GM18505 (cell line): ENCODE results near the gene INTS6L.
"Not testable (repeated sequence)": the region's sequence is repeated elsewhere in the genome, so short reads cannot be mapped to it uniquely, and the experiment has no call there.

ENCODE experiments used
- ATAC-seq: cut with Tn5 transposase; IDR thresholded peaks from one replicate; pipeline ENCODE4 v1.9.1; 2021; ENCODE audit not compliant: unreplicated experiment
- POLR2A ChIP-seq: IDR thresholded peaks from 4 replicates; pipeline ENCODE4 v1.6.1; 2011; ENCODE audit warnings: borderline replicate concordance; ENCODE audit not compliant: insufficient read depth, insufficient read length; ENCODE audit errors: extremely low read depth

The INTS6L gene

DNA sequence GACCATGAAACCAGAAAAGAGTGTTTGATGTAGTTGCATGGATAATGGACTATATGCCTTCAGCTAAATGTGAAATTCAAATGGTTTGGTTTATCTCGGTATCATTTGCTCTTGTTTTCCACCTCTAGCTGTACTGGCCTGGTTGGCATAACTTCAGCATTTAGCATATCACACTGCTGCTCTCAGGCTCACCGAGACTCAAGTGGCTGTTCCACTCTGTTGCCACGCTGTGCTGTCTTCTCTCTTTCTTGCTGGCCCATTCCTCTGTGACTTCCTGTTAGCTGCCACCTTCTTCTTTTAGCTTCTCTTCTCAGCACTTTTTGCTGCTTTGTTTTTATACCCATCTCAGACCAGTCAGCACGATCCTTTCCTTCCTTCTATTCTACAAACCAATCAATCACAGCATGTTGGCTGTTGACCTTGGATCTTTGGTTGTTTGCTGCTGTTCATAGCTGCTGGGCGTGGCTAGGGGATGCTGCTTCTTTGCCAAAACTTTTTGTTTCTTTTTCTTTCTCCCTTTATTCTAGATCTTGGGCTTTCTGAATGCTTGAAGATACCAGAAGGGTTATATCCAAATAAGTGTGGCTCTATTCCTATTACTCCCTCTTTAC is 24.0 kb downstream of the INTS6L start:
- no peak for TF ChIP-seq POLR2A
- ATAC-seq, result peak; percentile 58

DNA sequence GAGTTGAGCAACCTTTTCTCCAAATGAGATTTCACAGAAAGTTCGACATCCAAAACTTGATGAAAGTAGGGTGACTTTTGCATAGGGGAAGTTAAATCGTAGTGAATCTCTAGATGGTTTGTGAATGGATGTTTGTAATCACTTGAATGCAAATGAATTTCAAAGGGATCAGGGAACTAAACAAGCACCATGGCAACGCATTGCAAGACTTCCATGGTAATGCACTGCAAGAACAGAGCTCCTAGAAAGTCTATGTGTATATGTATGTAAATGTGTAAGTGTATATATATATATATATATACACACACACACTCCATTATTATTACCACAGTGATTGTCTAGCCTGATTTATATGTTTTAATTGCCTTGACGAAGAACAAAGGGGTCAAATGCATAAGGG is 27.3 kb downstream of the INTS6L start:
- no peak for TF ChIP-seq POLR2A
- ATAC-seq, result no peak

DNA sequence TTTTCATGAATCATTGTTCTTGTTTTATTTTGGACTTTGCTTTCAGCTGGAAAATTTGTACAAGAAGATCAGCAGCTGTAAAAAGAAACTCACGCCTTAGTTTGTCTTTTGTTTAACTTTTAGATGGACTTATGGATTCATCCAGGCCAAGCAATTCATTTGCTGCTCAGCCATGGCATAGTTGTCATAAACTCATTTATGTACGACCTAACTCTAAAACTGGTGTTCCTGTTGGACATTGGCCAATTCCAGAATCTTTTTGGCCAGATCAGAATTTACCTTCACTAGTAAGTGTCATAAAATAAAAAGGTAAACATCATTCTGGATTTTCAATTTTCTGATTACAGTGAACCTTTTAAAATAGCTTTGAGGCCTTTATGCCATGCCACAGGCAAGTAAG is 29.1 kb downstream of the INTS6L start:
- no peak for TF ChIP-seq POLR2A
- no peak for ATAC-seq

DNA sequence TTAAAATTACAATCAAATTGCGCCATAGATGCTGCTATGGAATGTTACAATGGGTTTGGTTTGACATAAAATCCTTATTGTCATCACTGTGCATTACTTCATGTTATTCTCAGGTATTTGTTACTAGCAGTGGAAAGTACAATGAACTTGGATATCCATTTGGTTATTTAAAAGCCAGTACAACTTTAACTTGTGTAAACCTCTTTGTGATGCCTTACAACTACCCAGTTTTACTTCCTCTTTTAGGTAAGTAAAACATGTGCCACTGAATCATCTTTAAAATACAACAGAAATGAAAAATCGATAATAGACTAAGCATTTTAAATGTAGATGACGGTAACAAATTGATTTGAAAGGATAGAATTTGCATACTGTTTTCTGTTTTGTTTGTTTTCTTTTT is 35.6 kb downstream of the INTS6L start:
- no peak for TF ChIP-seq POLR2A
- peak; percentile 71 for ATAC-seq

DNA sequence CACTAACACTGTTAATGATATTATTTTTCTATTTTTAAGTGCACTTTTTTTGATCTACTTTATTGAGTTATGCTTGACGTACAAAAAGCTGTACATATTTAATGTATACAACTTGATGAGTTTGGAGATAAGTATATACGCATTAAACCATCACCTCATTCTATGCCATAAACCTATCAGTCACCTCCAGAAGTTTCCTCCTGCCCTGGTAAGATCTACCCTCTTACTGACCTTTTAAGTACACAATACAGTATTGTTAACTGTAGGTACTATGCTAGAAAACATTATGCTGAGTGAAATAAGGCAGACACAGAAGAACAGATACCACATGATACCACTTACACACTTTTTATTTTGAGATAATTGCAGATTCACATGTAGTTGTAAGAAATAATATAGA is 36.9 kb downstream of the INTS6L start:
- no peak for TF ChIP-seq POLR2A
- no peak for ATAC-seq

DNA sequence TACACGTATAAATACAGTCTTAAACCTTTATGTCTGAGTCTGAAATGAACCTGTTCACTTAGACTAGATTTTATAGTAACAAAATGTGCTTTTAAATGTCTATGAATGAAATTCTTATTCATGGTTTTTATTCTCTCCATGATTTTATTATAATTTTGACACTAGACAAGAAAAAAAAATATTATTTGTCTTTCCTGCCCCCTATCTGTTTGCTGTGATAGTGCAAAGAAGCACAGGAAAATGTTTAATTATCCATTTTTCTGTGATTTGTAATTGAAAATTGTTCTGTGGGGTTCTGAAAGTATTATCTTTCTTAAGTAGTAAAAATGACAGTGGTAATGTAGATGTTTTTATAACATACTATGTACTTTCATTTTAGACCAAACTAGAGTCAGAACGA is 52.0 kb downstream of the INTS6L start:
- no peak for TF ChIP-seq POLR2A
- ATAC-seq, result no peak

DNA sequence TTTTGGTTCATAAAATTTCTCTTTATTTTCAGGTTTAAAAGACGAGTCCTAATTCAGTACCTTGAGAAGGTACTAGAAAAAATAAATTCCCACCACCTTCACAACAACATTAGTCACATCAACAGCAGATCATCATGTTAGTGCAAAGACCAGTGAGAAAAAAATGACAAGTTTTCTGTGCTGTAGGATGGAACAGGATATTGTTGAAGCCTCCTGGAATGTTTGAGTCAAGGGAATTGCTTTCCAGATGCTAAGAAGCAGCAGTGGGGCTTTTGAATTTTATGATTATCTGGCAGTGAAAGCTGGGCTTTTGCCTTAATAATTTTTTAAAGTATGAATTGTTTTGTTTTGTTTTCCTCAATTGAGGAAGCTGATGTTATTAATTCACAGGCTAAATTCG is 61.0 kb downstream of the INTS6L start:
- TF ChIP-seq POLR2A, result no peak
- no peak for ATAC-seq

DNA sequence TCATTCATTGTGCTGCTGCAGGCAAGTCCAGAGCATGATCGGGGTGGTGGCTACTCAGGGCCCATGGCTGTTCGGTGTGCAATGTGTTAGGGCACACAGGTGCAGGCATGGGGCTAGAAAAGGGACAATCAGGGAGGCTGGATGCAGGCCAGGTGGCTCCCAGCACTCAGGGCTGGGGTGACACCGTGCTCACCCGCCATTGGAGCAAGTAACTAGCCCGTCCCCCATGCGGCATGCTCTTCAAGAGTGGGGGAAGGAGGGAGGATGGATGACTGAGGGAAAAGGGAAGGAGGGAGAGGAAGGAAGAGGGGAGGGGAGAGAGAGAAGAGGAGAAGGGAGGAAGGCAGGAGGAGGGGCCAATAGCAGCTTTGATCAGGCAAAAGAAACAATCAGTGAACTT is 64.7 kb downstream of the INTS6L start:
- TF ChIP-seq POLR2A, result no peak
- no peak for ATAC-seq

DNA sequence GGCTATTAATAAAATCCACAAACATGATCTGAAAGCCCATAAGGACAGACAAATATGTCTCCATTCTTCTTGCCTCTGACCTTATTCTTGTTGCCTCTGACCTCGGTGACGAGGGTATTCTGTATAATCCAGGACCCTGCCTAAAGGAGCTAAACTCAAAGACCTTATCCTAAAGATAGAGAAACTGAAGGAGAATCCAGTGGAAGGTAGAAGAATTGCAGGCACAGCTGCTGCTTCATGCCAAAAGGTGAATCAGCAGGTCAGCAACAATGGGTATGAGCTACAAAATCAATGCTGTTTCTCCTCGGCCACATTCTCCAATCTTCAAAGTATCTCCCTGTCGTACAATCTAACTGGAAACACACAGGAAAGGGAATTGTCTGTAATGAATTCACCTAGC is 71.4 kb downstream of the INTS6L start:
- ATAC-seq, result no peak
- TF ChIP-seq POLR2A, result no peak

DNA sequence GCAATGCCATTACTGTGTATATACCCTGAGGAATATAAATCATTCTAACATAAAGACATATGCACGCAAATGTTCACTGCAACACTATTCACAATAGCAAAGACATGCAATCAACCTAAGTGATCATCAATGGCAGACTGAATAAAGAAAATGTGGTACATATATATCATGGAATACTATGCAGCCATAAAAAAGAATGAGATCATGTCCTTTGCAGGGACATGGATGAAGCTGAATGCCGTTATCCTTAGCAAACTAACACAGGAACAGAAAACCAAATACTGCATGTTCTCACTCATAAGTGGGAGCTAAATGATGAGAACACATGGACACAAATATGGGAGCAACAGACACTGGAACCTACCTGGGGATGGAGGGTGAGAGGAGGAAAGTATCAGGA is 73.6 kb downstream of the INTS6L start:
- ATAC-seq, result not testable (repeated sequence)

DNA sequence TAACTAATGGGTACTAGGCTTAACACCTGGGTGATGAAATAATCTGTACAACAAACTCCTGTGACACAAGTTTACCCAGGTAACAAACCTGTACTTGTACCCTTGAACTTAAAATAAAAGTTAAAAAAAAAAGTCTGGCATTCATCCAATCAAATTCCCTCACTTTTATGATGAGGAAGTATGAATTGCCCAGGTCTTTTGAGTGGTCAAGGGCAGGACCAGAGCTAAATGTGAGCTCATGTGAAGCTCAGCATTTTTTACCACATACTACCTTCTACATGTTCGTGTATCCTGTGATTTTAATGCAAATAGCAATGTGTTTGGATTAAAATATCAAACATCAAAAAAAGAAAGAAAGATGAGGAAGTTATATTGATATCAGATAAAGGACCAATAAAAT is 74.0 kb downstream of the INTS6L start:
- not testable (repeated sequence) for ATAC-seq

DNA sequence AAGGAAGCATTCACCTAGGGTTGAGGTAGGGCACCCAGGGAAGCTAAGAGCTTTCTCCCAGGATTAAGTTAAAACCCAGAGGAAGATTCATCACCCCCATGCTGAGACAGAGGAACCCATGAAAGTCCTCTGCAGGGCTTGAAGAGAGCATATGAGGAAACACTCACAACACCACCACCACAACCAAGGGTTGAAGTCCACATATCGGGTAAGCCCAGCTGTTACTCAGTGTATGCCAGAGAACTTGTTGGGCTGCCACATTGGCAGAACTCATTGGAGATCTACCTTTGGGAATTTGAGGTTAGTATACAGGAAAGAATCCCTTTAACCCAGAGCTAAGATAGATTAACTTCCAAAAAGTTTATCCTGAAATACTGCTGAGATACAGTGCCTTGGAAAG is 75.1 kb downstream of the INTS6L start:
- ATAC-seq, result no peak
- no peak for TF ChIP-seq POLR2A

DNA sequence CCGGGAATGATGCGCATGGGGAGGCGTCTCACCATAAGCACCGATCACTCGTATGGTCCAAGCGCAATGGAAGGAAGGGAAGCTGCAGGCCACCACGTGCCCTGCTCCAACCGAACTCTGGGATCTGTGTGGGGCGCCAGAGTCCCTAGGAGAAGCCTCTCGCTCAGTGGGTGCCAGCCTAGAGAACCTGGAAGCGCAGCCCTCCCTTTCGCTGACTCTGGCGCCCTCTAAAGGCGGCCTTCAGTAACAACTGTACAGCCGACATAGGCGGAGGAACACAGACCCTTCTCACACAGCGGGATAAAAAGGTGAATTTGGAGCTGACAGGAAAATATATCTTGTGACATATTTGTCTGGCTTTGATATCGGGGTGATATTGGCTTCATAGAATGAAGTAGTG is 76.0 kb downstream of the INTS6L start:
- TF ChIP-seq POLR2A, result no peak
- no peak for ATAC-seq

DNA sequence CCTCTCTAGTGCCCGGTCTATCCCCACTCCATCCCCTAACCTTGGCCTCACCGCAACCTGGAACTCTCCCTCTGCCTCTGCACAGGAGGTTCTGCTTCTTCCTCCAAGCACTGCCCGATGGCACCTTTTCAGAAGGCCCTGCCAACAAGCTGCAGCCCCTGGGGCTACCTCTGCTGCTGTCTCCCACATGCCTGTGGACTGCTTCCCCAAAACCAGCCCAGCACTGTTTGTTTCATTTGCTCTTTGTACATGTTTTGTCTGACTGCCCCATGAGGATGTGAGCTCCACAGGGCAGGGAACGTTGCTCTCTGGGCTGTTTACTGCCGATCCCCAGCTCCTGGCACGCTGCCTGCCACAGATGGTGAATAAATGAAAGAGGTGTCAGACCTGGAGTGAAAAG is 85.4 kb downstream of the INTS6L start:
- TF ChIP-seq POLR2A, result no peak
- no peak for ATAC-seq

DNA sequence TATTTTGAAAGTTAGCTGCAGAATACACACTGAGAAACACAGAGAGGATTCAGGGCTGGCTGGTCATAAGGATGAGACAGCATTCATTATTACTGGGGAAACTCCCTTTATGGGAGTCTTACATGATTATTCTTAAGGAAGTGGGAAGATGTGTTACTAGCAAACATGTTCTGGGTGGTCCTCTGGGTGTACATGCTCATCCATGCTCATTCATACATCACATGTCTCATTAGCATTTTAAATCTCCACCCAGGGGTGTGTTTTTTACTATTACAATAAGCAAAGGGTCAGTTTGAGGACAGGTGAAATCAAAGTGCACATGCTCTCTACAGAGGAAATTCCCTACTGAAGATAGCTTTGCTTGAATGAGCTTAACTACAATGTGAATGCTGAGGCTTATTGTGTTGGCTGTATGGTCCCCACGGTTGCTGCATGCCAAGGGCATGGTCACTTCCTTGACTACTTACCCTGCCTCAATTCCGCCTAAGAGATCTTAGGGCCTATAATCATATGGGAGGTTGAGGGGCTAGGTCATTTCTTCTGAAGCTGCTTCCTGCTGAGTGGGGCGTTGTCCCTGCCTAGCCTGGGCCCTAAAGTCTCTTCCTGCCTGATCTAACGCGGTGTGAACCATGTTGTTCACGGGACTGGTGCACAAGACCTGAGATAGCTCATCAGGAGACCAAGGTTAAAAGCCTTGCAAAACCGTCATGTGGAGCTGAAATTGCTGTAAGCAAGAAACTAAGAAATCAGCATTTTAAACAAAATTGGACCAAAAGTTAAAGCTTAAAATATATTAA is 104.1 kb downstream of the INTS6L start:
- not testable (repeated sequence) for ATAC-seq

DNA sequence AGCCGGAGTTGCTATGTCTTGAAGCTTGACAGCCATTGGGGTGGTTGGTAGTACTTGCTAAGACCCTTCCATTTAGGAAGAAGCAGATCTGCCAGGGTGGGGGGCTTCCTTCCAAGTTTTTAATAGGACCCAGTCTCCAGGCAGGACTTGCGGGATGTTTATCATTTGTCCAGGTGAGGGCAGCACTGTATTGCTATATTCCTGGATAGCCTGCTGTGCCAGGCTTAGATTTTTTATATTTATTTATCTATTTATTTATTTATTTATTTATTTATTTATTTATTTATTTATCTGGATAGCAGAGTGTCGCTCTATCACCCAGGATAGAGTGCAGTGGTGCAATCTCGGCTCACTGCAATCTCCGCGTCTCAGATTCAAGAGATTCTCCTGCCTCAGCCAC is 105.5 kb downstream of the INTS6L start:
- ATAC-seq, result no peak
- no peak for TF ChIP-seq POLR2A

DNA sequence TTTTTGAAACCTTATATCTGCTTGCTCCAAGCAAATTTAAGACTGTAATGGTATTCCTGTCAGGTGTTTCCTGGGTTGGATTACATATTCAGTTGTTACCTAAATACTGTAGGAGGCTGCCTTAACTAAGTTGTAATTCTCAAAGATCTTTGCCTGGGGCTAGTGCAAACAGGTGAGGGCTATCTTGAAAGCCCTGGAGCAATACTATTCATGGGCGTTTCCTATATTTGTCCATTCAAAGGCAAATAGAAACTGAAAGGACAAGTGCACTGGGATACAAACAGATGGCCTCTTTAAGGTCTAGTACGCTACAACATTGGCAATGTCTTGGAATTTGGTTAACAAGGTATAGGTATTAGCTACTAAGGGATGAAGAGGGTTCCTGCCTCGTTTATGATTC is 108.9 kb downstream of the INTS6L start:
- no peak for TF ChIP-seq POLR2A
- no peak for ATAC-seq
